ENCODE data around the gene HELZ.
"Not testable (repeated sequence)": the region's sequence is repeated elsewhere in the genome, so short reads cannot be mapped to it uniquely, and the experiment has no call there.

The HELZ gene

DNA sequence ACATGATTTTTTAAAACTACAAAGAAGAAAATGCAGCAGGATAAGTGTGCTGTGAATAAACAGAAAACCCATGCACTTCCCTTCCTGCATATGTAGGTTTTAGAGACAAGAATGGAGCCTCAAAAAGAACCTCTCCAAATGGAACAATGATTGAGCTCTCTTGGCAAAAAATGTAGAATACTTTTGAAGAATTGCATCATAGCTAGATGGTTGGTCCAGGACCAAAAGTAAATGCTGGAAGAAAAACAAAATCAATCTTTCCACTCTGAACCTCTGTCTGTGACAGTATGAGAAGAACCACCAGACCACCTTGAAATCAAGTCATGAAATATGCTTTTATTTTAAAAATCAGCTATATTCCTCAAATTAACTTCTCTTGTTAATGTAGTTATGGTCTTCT is 17.5 kb downstream of the HELZ start:
- no peak for DNase-seq

DNA sequence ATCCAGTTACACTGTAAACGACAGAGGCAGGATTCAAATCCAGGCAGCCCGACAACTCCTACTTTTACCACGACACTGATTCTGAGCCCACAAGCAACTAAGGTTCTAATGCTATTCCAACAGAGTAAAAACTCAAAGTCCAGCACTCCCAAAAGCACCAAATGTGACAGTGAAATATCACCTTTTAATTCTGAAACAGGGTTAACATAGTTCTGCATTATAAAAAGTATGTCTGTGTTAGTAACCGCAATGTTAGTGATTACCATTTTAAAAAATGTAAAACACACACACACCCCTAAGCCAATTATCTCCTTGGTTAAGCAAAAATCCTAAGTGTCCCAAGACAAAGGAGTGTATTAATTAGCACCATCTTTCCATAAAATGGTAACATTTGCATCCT is 19.7 kb downstream of the HELZ start:
- DNase-seq: no peak

- DNase-seq: no peak
Observed at GRCh38 chr17:67224736-67225135, 20.3 kb downstream of the HELZ start.

GRCh38 chr17:67223924-67224323 is 21.1 kb downstream of the HELZ start:
- no peak for DNase-seq

DNA sequence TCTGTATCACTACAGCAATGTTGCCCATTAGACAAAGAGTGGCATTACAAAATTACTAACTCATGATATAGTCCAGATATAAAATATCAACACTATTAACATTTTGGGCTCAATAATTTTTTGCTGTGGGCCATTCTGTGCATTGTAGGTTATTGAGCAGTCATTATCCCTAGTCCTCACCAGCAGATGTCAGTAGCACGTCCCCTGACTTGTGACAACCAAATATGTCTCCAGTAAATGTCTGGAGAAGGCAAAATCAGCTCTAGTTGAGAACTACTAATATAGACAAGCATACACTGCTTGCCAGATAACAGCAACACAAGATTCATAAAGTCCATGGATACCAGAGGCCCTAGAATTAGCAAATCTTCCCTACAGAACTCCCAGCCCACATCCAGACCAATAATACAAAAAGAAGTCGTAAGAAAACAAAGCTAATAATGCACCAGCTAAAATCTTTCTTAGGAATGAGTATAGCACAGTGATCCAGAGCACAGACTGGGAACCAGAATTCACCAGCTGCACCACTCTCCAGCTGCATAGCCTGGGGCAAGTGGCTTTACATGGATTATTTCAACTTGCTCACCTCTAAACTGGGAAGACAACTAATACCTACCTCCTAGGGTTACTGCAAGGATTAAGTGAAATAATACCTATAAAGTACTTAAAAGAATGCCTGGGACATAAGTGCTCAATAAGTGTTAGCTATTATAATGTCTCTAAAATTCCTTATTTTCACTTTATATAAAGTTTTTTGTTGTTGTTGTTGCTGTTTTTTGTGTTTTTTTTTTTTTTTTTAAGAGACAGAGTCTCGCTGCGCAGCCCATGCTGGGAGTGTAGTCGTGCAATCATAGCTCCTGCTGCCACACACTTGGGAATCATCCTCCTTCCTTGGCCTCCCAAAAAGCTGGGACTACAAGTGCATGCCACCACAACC is 23.7 kb downstream of the HELZ start:
- DNase-seq: peak; percentile 39

- DNase-seq: no peak
Observed at GRCh38 chr17:67218385-67218950, 26.5 kb downstream of the HELZ start.

DNA sequence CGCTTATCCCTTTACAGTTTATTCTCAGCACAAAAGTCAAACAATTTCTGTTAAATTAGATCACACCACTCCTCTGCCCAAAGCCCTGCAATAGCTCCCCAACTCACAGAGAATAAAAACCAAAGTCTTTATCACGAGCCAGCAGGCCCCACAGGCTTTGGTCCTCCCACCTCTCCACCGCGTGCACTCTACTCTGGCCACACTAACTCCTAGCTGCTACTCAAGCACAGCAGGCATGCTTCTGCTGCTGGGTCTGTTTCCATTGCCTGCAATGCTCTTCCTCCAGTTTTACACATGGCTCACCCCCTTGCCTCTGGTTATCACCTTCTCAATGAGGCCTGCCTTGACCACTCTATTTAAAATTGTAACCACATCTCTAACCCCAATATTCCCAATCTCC is 27.6 kb downstream of the HELZ start:
- DNase-seq: no peak

DNA sequence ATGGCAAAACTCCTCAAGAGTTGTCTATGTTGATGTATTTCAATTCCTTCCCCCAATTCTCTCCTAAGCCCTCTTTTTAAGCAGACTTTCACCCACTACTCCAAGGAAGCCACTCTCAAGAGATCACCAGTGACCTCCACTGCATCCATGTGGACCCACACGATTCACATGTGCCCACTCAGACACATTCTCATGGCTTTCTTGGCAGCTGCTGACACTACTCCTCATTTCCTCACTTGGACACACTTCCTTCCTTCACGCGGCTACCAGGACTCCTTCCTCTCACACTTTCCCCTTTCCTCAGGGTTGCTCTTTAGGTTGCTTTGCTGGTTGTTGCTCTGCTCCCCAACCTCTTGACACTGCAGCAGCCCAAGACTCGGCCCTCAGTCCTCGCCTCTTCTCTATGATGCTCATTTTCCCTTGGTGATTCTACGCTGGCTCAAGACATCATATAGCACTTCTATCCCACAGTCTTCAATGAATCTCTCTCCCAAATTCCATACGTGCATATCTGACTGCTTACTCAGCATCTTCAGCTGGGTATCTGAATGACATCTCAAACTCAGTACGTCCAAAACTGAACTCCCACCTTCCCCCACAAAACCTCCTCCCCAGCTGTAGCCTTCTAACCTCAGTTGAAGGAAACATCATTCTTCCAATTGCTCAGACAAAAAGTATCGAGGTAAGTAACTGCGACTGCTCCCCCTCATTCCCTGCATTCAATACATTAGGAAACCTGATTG is 28.2 kb downstream of the HELZ start:
- no peak for DNase-seq

DNA sequence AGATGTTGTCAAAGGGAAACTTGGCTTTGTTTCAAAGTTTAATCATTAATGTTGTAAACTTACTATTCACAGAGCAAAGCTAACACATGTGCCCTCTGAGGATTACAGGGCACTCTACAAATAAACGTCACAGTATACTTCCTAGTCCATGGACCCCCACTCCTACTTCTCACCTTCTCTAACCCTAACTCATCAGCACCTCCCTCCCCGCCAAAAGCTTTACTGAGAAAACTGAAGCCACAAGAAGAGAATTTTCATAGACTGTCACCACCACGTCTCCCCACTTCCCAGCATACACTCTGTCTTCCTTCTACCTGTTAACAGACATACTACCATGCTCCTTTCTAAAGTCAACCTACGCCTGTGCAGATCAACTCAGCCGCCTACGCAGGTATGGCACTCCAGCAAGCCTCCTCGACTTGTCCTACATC is 29.0 kb downstream of the HELZ start:
- DNase-seq: no peak

DNA sequence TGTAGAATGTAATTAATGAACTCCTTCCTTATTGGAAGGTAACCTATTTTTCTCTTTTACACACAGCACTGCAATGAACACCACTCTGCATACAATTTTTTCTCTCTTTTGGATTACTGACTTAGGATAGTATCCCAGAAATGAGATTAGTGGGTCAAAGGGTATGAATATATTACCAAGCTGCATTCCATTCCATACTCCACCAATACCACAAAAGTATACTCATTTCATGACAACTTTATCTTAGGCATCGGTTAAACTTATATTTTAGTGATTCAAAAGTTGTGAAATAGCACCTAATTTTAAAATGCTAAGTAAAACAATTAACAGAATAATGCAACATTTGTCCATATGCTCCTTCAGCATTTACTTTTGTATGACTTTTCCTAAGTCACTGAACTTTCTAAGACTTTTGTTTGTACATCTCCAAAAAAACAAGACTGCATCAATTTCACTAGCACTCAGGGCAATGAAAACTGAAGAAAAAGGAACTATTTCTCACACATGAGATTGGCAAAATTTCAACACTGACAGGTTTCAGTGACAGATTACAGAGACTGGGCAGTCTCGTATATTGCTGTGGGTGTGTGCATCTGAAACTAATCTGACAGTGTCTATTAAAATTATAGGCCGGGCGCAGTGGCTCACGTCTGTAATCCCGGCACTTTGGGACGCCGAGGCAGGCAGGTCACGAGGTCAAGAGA is 32.1 kb downstream of the HELZ start:
- no peak for DNase-seq

- DNase-seq: no peak
Observed at GRCh38 chr17:67212231-67212630, 32.8 kb downstream of the HELZ start.

GRCh38 chr17:67211742-67212141 is 33.3 kb downstream of the HELZ start:
- no peak for DNase-seq

GRCh38 chr17:67210915-67211314 is 34.1 kb downstream of the HELZ start:
- DNase-seq: no peak

DNA sequence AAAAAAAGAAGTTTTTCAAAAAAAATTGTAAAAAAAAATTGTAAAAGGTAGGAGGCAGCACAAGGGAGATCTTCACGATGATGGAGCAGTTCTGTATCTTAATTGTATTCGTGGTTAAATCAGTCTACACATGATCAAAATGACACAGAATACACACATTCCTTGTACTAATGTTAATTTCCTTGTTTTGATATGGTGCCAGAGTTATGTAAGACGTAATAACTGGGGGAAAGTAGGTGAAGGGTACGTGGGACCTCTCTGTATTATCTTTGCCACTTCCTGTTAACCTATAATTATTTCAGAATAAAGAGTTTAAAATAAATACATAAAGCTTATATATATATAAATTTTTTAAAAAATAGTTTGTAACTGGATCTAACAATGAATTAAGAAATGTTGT is 36.8 kb downstream of the HELZ start:
- no peak for DNase-seq

- no peak for DNase-seq
Observed at GRCh38 chr17:67203818-67204217, 41.2 kb downstream of the HELZ start.

DNA sequence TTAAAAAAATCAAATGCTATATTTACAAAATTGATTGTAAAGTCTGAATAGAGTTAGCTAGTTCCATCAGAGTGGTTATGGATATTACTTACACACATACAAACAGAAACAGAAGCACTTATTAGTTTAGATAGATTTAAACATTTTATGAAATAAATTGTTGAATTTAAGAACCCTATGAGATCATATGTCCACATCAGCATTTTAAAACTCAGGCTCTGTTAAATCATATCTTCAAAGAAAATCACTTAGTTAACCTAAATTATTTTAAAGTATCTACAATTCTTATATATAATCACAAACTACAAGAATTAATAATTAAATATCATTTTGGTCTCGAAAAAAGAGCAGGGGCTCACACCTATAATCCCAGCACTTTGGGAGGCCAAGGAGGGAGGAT is 42.5 kb downstream of the HELZ start:
- DNase-seq: no peak

GRCh38 chr17:67200727-67201301 is 44.2 kb downstream of the HELZ start:
- DNase-seq: no peak

- DNase-seq: no peak
Observed at GRCh38 chr17:67198131-67198530, 46.9 kb downstream of the HELZ start.

- DNase-seq: not testable (repeated sequence)
Observed at GRCh38 chr17:67197023-67197422, 48.0 kb downstream of the HELZ start.

GRCh38 chr17:67196422-67196821 is 48.6 kb downstream of the HELZ start:
- DNase-seq: no peak

DNA sequence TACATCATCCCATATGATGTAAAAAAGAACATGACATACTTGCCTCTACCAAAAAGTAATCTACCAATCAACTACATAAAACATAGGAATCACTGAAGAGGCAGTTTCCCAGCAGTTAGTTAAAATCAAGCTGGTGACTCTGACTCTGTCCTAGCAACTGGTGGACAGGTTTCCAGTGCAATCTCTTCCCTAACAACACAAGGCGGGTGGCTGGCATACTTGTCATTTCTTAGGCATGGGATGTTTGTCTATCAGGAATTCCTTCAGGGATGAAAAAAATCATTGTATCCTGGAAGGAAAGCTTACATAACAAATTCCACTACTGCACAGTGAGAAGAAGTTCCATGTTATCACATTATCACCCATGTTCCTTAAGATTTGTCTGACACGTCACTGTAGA is 50.9 kb downstream of the HELZ start:
- DNase-seq: no peak

DNA sequence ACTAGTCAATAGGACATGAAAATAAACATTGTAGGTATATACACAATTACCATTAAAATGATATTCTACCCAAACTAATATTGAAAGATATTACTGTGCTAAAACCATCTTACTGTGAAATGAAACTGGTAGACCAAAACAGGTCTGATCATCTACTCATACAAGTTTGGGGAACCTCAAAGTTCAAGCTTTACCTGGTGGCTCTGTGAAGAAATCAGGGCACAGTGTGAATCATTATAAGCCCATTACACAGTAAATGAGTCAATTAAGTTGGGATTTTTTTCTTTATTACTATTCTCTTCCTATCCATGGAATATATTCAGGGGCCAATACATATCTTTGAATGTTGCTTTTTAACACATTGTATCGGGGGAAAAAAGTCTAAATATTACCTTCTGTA is 57.1 kb downstream of the HELZ start:
- no peak for DNase-seq

DNA sequence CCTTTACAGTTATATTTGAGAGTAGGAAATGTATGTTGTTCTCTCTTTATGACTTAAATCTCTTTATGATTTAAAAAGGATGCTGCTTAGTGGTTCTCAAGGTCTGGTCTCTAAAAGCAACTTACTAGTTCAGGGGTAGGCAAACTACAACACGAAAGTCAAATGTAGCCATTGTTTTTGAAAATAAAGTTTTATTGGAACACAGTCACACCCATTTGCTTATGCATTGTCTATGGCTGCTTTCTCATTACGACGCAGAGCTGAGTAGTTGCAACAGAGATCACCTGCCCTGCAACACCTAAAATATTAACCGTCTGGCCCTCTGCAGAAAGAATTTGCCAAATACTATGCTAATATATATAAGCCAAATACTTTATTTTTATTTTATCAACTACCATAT is 58.2 kb downstream of the HELZ start:
- DNase-seq: no peak
